Gastroesophageal sphincter (tissue), 3 donors: ENCODE data around the gene BTK.

Source experiments
- CTCF ChIP-seq, 4 experiments: fragments of 200-600 bp in 2 of 4; fragments of 450-650 bp in 2 of 4; sonication (generic) in 1 of 4; IDR thresholded peaks; one replicate each; pipeline ENCODE4 v1.5.1; 2017 to 2019; ENCODE audit warnings: antibody characterized with exemption in 4 of 4, mild to moderate bottlenecking in 2 of 4, moderate library complexity in 2 of 4
- EP300 ChIP-seq: sonication (generic); formaldehyde crosslinking; IDR thresholded peaks from one replicate; pipeline ENCODE4 v1.6.1; 2017; ENCODE audit warnings: antibody characterized with exemption, mild to moderate bottlenecking
- POLR2A ChIP-seq, 2 donors: fragments of 450-650 bp; IDR thresholded peaks; one replicate each; pipeline ENCODE4 v1.6.1; 2017; ENCODE audit warnings: antibody characterized with exemption in 2 of 2, mild to moderate bottlenecking in 2 of 2, moderate library complexity in 1 of 2
- POLR2AphosphoS5 ChIP-seq: sonication (generic); formaldehyde crosslinking; IDR thresholded peaks from one replicate; pipeline ENCODE4 v1.6.1; 2017; ENCODE audit warnings: antibody characterized with exemption

- TF ChIP-seq CTCF (IDR thresholded peaks at IDR 0.05) (no peak), EP300 (no peak), POLR2AphosphoS5 (no peak), POLR2A (IDR thresholded peaks at IDR 0.05) (no peak)
Observed at GRCh38 chrX:101377547-101377946, 8.4 kb downstream of the BTK start.
